Mesendoderm (in vitro differentiated cells): Measurements from ENCODE around the gene ERP44.

Source experiments
- DNase-seq: peaks from one replicate; pipeline ENCODE4 v3.0.0; 2013
- H2AK5ac ChIP-seq: 2 replicates; pipeline ENCODE4 v1.6.1; 2013; ENCODE audit warnings: low read length, inconsistent platforms
- H2BK120ac ChIP-seq: 2 replicates; pipeline ENCODE4 v1.6.1; 2013; ENCODE audit warnings: low read depth, mild to moderate bottlenecking, low read length, moderate library complexity, mixed read lengths
- H2BK15ac ChIP-seq: replicated peaks from 2 replicates; pipeline ENCODE4 v1.6.1; 2013; ENCODE audit warnings: low read depth, mild to moderate bottlenecking, moderate library complexity
- H2BK5ac ChIP-seq: 2 replicates; pipeline ENCODE4 v1.6.1; 2013; ENCODE audit warnings: low read length, inconsistent platforms
- H3K18ac ChIP-seq: 2 replicates; pipeline ENCODE4 v1.6.1; 2013; ENCODE audit warnings: mild to moderate bottlenecking, low read length, mixed read lengths
- H3K23ac ChIP-seq: one replicate; pipeline ENCODE4 v1.6.1; 2013; ENCODE audit warnings: low read length
- H3K27ac ChIP-seq: 2 replicates; pipeline ENCODE4 v1.5.1; 2013; ENCODE audit warnings: low read depth, mild to moderate bottlenecking, inconsistent platforms, low read length, moderate library complexity
- H3K27me3 ChIP-seq: 2 replicates; pipeline ENCODE4 v1.6.1; 2013; ENCODE audit warnings: low read length, control low read depth, mild to moderate bottlenecking, inconsistent platforms; ENCODE audit not compliant: insufficient read depth, poor library complexity
- H3K36me3 ChIP-seq: 2 replicates; pipeline ENCODE4 v1.6.1; 2013; ENCODE audit warnings: low read length, inconsistent platforms; ENCODE audit not compliant: control insufficient read depth, insufficient read depth
- H3K4ac ChIP-seq: one replicate; pipeline ENCODE4 v1.6.1; 2013; ENCODE audit warnings: low read depth, mild to moderate bottlenecking, low read length, moderate library complexity
- H3K4me1 ChIP-seq: 2 replicates; pipeline ENCODE4 v1.6.1; 2013; ENCODE audit warnings: low read depth, low read length, inconsistent platforms; ENCODE audit not compliant: control insufficient read depth
- H3K4me2 ChIP-seq: 2 replicates; pipeline ENCODE4 v1.6.1; 2013; ENCODE audit warnings: low read length
- H3K4me3 ChIP-seq: 2 replicates; pipeline ENCODE4 v1.5.1; 2013; ENCODE audit warnings: mild to moderate bottlenecking, low read length
- H3K56ac ChIP-seq: one replicate; pipeline ENCODE4 v1.6.1; 2013; ENCODE audit warnings: low read length
- H3K79me1 ChIP-seq: 2 replicates; pipeline ENCODE4 v1.6.1; 2013; ENCODE audit warnings: low read length, inconsistent platforms
- H3K79me2 ChIP-seq: 2 replicates; pipeline ENCODE4 v1.6.1; 2013; ENCODE audit warnings: mild to moderate bottlenecking, low read length; ENCODE audit not compliant: control insufficient read depth, insufficient read depth
- H3K9ac ChIP-seq: 2 replicates; pipeline ENCODE4 v1.6.1; 2013; ENCODE audit warnings: low read length, inconsistent platforms
- H4K5ac ChIP-seq: one replicate; pipeline ENCODE4 v1.6.1; 2013; ENCODE audit warnings: low read length
- H4K8ac ChIP-seq: one replicate; pipeline ENCODE4 v1.6.1; 2013; ENCODE audit warnings: low read depth, mild to moderate bottlenecking, control low read depth, low read length, moderate library complexity
- WGBS: extraction: QIAGEN DNeasy Blood & Tissue Kit; methylation state at CpG from one replicate; pipeline ENCODE4 v1.1.7; 2013; ENCODE audit warnings: low lambda C conversion rate, missing lambda C conversion rate; ENCODE audit not compliant: insufficient coverage; ENCODE audit errors: extremely low coverage; 5-methylcytosine and 5-hydroxymethylcytosine counted together

Gene ERP44

GRCh38 chr9:99964336-99964735 lies 134.5 kb downstream of the ERP44 start:
- Histone ChIP-seq H4K8ac (no peak overlapping the region), H3K56ac (no peak overlapping the region), H3K79me1 (no peaks in the 10 kb centered on the region), H3K4me3 (no peak overlapping the region), H3K36me3 (no peaks in the 10 kb centered on the region), H3K27ac (no peak overlapping the region), H3K9ac (no peak overlapping the region), H2BK120ac (no peak overlapping the region), H3K23ac (no peak overlapping the region), H2BK5ac (no peak overlapping the region), H3K79me2 (no peaks in the 10 kb centered on the region), H4K5ac (no peak overlapping the region), H3K4me1 (peaks cover 7% of the 10 kb centered on the region), H3K4me2 (no peak overlapping the region), H2AK5ac (no peak overlapping the region), H2BK15ac (no peak overlapping the region), H3K27me3 (no peaks in the 10 kb centered on the region), H3K4ac (no peak overlapping the region), H3K18ac (no peak overlapping the region)
- WGBS: no CpG with 5 or more reads among the region's 1 CpG
- no peak for DNase-seq

GRCh38 chr9:99962680-99963261 lies 136.0 kb downstream of the ERP44 start:
- WGBS: no CpG with 5 or more reads among the region's 1 CpG
- H3K79me1 ChIP-seq: no peaks in the 10 kb centered on the region
- no peak overlapping the region for H2AK5ac ChIP-seq
- DNase-seq: no peak
- no peak overlapping the region for H3K18ac ChIP-seq
- no peak overlapping the region for H2BK120ac ChIP-seq
- H2BK5ac ChIP-seq: no peak overlapping the region
- H3K4me1 ChIP-seq: peaks cover 5% of the 10 kb centered on the region
- H3K4ac ChIP-seq: no peak overlapping the region
- no peaks in the 10 kb centered on the region for H3K36me3 ChIP-seq
- H3K27me3 ChIP-seq: no peaks in the 10 kb centered on the region
- H3K4me2 ChIP-seq: no peak overlapping the region
- no peak overlapping the region for H4K5ac ChIP-seq
- H3K4me3 ChIP-seq: no peak overlapping the region
- no peak overlapping the region for H4K8ac ChIP-seq
- no peak overlapping the region for H3K27ac ChIP-seq
- no peak overlapping the region for H2BK15ac ChIP-seq
- no peak overlapping the region for H3K23ac ChIP-seq
- H3K56ac ChIP-seq: no peak overlapping the region
- H3K9ac ChIP-seq: no peak overlapping the region
- H3K79me2 ChIP-seq: no peaks in the 10 kb centered on the region

GRCh38 chr9:99955606-99956005 lies 143.2 kb downstream of the ERP44 start:
- Histone ChIP-seq H3K27ac (no peak overlapping the region), H3K36me3 (no peaks in the 10 kb centered on the region), H3K56ac (no peak overlapping the region), H3K4me1 (no peaks in the 10 kb centered on the region), H3K4me2 (no peak overlapping the region), H2AK5ac (no peak overlapping the region), H4K8ac (no peak overlapping the region), H3K23ac (no peak overlapping the region), H3K9ac (no peak overlapping the region), H3K27me3 (no peaks in the 10 kb centered on the region), H3K4ac (no peak overlapping the region), H2BK15ac (no peak overlapping the region), H4K5ac (no peak overlapping the region), H3K79me1 (no peaks in the 10 kb centered on the region), H3K18ac (no peak overlapping the region), H2BK5ac (no peak overlapping the region), H3K4me3 (no peak overlapping the region), H2BK120ac (no peak overlapping the region), H3K79me2 (no peaks in the 10 kb centered on the region)
- DNase-seq: no peak
- WGBS: no CpG with 5 or more reads among the region's 4 CpGs

GRCh38 chr9:99954819-99955218 lies 144.0 kb downstream of the ERP44 start:
- no peaks in the 10 kb centered on the region for H3K36me3 ChIP-seq
- H3K56ac ChIP-seq: no peak overlapping the region
- H3K4ac ChIP-seq: no peak overlapping the region
- no peaks in the 10 kb centered on the region for H3K27me3 ChIP-seq
- H2AK5ac ChIP-seq: no peak overlapping the region
- no peak overlapping the region for H3K4me2 ChIP-seq
- H3K18ac ChIP-seq: no peak overlapping the region
- no peak overlapping the region for H2BK120ac ChIP-seq
- no peak overlapping the region for H3K4me3 ChIP-seq
- no peak overlapping the region for H3K27ac ChIP-seq
- no peaks in the 10 kb centered on the region for H3K4me1 ChIP-seq
- H4K8ac ChIP-seq: no peak overlapping the region
- H3K23ac ChIP-seq: no peak overlapping the region
- no peaks in the 10 kb centered on the region for H3K79me2 ChIP-seq
- DNase-seq: no peak
- H4K5ac ChIP-seq: no peak overlapping the region
- WGBS: no CpG with 5 or more reads among the region's 1 CpG
- no peak overlapping the region for H2BK5ac ChIP-seq
- H3K9ac ChIP-seq: no peak overlapping the region
- H2BK15ac ChIP-seq: no peak overlapping the region
- no peaks in the 10 kb centered on the region for H3K79me1 ChIP-seq

- Histone ChIP-seq H3K79me2 (no peaks in the 10 kb centered on the region), H3K56ac (no peak overlapping the region), H3K36me3 (no peaks in the 10 kb centered on the region), H2BK5ac (no peak overlapping the region), H3K18ac (no peak overlapping the region), H2AK5ac (no peak overlapping the region), H3K4me2 (no peak overlapping the region), H3K27ac (no peak overlapping the region), H3K4me1 (no peaks in the 10 kb centered on the region), H3K4me3 (no peak overlapping the region), H3K79me1 (no peaks in the 10 kb centered on the region), H3K27me3 (no peaks in the 10 kb centered on the region), H4K8ac (no peak overlapping the region), H2BK15ac (no peak overlapping the region), H3K9ac (no peak overlapping the region), H2BK120ac (no peak overlapping the region), H3K23ac (no peak overlapping the region), H4K5ac (no peak overlapping the region), H3K4ac (no peak overlapping the region)
- DNase-seq: no peak
- no CpG with 5 or more reads among the region's 3 CpGs for WGBS
Observed at GRCh38 chr9:99953861-99954507, 144.8 kb downstream of the ERP44 start.

- no peak for DNase-seq
- no peak overlapping the region for H3K4ac ChIP-seq
Observed at GRCh38 chr9:99948896-99949295, 149.9 kb downstream of the ERP44 start.

More at GRCh38 chr9:99948896-99949295, 149.9 kb downstream of the ERP44 start:
- H3K4me3 ChIP-seq: no peak overlapping the region
- H3K27ac ChIP-seq: no peak overlapping the region
- no peak overlapping the region for H3K23ac ChIP-seq
- H2BK5ac ChIP-seq: no peak overlapping the region
- H3K18ac ChIP-seq: no peak overlapping the region
- no peak overlapping the region for H2AK5ac ChIP-seq
- H3K36me3 ChIP-seq: no peaks in the 10 kb centered on the region
- H3K4me1 ChIP-seq: no peaks in the 10 kb centered on the region
- no peaks in the 10 kb centered on the region for H3K79me2 ChIP-seq
- H4K5ac ChIP-seq: no peak overlapping the region
- H3K56ac ChIP-seq: no peak overlapping the region
- no peak overlapping the region for H2BK15ac ChIP-seq
- no peak overlapping the region for H4K8ac ChIP-seq
- no peak overlapping the region for H3K9ac ChIP-seq
- no peak overlapping the region for H2BK120ac ChIP-seq
- H3K27me3 ChIP-seq: no peaks in the 10 kb centered on the region
- H3K79me1 ChIP-seq: no peaks in the 10 kb centered on the region
- H3K4me2 ChIP-seq: no peak overlapping the region
